ENCODE data around the gene USP21. TPM values are rescaled to one million over a fixed set of nuclear protein-coding genes. Genes with fewer than 3 reads are reported as not detected.

USP21 gene
- total RNA-seq (2022) (35.8 and 40.9 TPM in 2 replicates), Bru-seq, nascent RNA (percentile 72 among the genes with signal in this experiment), BruChase-seq, experiment 1, labeled RNA remaining after a 6-hour chase (percentile 80 among the genes with signal in this experiment), BruChase-seq, experiment 2, labeled RNA remaining after a 2-hour chase (percentile 85 among the genes with signal in this experiment)
- long read RNA-seq, transcript USP21-201 (13 exons, 2,195 nt) = major isoform, 8 of 67 reads
- long read RNA-seq, partial matches to known transcripts = 1 of 67 reads
- long read RNA-seq, other reads (novel, unspliced or antisense) = 55 of 67 reads

- peak within 1 kb of the TSS; percentile 78 for H3K27ac Mint-ChIP-seq (ENCODE audit: unreplicated experiment)
- H3K36me3 Mint-ChIP-seq (ENCODE audit: insufficient read depth, unreplicated experiment) = peaks cover 66% of the 10 kb centered on the region
- H3K4me3 Mint-ChIP-seq (ENCODE audit: low read depth, unreplicated experiment) = peak within 1 kb of the TSS; percentile 94
- peak; percentile 96 for DNase-seq
- CTCF ChIA-PET = interaction anchor here (1.1 kb wide), 1 partner anchor 18 kb away, joined by 3 read pairs; no protein-coding TSS in a partner anchor
- H3K9me3 Mint-ChIP-seq (ENCODE audit: low read depth, unreplicated experiment) = no peaks in the 10 kb centered on the region
- H3K27me3 Mint-ChIP-seq (ENCODE audit: unreplicated experiment) = no peaks in the 10 kb centered on the region
- peaks cover 52% of the 10 kb centered on the region for H3K4me1 Mint-ChIP-seq (ENCODE audit: low read depth, unreplicated experiment)
- BruUV-seq (replicated peaks) = TSS peak; percentile 2
- intact Hi-C loops (cut with micrococcal nuclease; ENCODE audit: unreplicated experiment) = no loop called here
- peak; percentile 40 for TF ChIP-seq CTCF (IDR thresholded peaks at IDR 0.05; ENCODE audit: unreplicated experiment)
Observed at GRCh38 chr1:161159087-161159912, at the start of gene USP21. TSS of gene USP21 (plus strand) at chr1:161159500. CDS start at chr1:161160641, 1,141 bp downstream.

GRCh38 chr1:161111117-161111516, 48.2 kb upstream of the USP21 start:
- BruUV-seq (replicated peaks) = no TSS peak
- TF ChIP-seq CTCF (IDR thresholded peaks at IDR 0.05; ENCODE audit: unreplicated experiment) = no peak
- intact Hi-C loops (cut with micrococcal nuclease; ENCODE audit: unreplicated experiment) = no loop called here
- no peak for DNase-seq
- H3K4me3 Mint-ChIP-seq (ENCODE audit: low read depth, unreplicated experiment) = no peak overlapping the region
- CTCF ChIA-PET = no interaction called here
- peaks cover 29% of the 10 kb centered on the region for H3K36me3 Mint-ChIP-seq (ENCODE audit: insufficient read depth, unreplicated experiment)
- H3K9me3 Mint-ChIP-seq (ENCODE audit: low read depth, unreplicated experiment) = no peaks in the 10 kb centered on the region
- H3K4me1 Mint-ChIP-seq (ENCODE audit: low read depth, unreplicated experiment) = peaks cover 46% of the 10 kb centered on the region
- no peaks in the 10 kb centered on the region for H3K27me3 Mint-ChIP-seq (ENCODE audit: unreplicated experiment)
- no peak overlapping the region for H3K27ac Mint-ChIP-seq (ENCODE audit: unreplicated experiment)

- Mint-ChIP-seq H3K36me3 (ENCODE audit: insufficient read depth, unreplicated experiment) (peaks cover 29% of the 10 kb centered on the region), H3K4me1 (ENCODE audit: low read depth, unreplicated experiment) (peaks cover 46% of the 10 kb centered on the region), H3K4me3 (ENCODE audit: low read depth, unreplicated experiment) (no peak overlapping the region), H3K27me3 (ENCODE audit: unreplicated experiment) (no peaks in the 10 kb centered on the region), H3K27ac (ENCODE audit: unreplicated experiment) (no peak overlapping the region), H3K9me3 (ENCODE audit: low read depth, unreplicated experiment) (no peaks in the 10 kb centered on the region)
- BruUV-seq (replicated peaks) = no TSS peak
- CTCF ChIA-PET = no interaction called here
- DNase-seq = no peak
- TF ChIP-seq CTCF (IDR thresholded peaks at IDR 0.05; ENCODE audit: unreplicated experiment) = no peak
- intact Hi-C loops (cut with micrococcal nuclease; ENCODE audit: unreplicated experiment) = no loop called here
Observed at GRCh38 chr1:161111527-161111926, 47.8 kb upstream of the USP21 start.

GRCh38 chr1:161113915-161114314, 45.4 kb upstream of the USP21 start:
- H3K4me3 Mint-ChIP-seq (ENCODE audit: low read depth, unreplicated experiment) = peak overlapping the region; percentile 7
- peak overlapping the region; percentile 94 for H3K27ac Mint-ChIP-seq (ENCODE audit: unreplicated experiment)
- intact Hi-C loops (cut with micrococcal nuclease; ENCODE audit: unreplicated experiment) = no loop called here
- no peaks in the 10 kb centered on the region for H3K9me3 Mint-ChIP-seq (ENCODE audit: low read depth, unreplicated experiment)
- H3K4me1 Mint-ChIP-seq (ENCODE audit: low read depth, unreplicated experiment) = peaks cover 49% of the 10 kb centered on the region
- no peak for TF ChIP-seq CTCF (IDR thresholded peaks at IDR 0.05; ENCODE audit: unreplicated experiment)
- no TSS peak for BruUV-seq (replicated peaks)
- no peak for DNase-seq
- CTCF ChIA-PET = no interaction called here
- H3K36me3 Mint-ChIP-seq (ENCODE audit: insufficient read depth, unreplicated experiment) = peaks cover 52% of the 10 kb centered on the region
- H3K27me3 Mint-ChIP-seq (ENCODE audit: unreplicated experiment) = no peaks in the 10 kb centered on the region
